ENCODE results near the gene PLA2G2C.

The PLA2G2C gene

GRCh38 chr1:20172033-20172590, 14.2 kb downstream of the PLA2G2C start:
- Mint-ChIP-seq H3K36me3 (ENCODE audit: low read depth) (no peaks in the 10 kb centered on the region), H3K4me3 (no peak overlapping the region), H3K4me1 (peaks cover 53% of the 10 kb centered on the region), H3K27ac (no peak overlapping the region), H3K27me3 (ENCODE audit: low read depth, poor library complexity) (peaks cover 7% of the 10 kb centered on the region), H3K9me3 (no peaks in the 10 kb centered on the region)
- TF ChIP-seq CTCF (IDR thresholded peaks at IDR 0.05): no peak
- no peak for DNase-seq

GRCh38 chr1:20169932-20170331, 16.4 kb downstream of the PLA2G2C start:
- H3K4me1 Mint-ChIP-seq: peaks cover 45% of the 10 kb centered on the region
- H3K36me3 Mint-ChIP-seq (ENCODE audit: low read depth): no peaks in the 10 kb centered on the region
- peaks cover 11% of the 10 kb centered on the region for H3K9me3 Mint-ChIP-seq
- no peak overlapping the region for H3K27ac Mint-ChIP-seq
- no peak overlapping the region for H3K4me3 Mint-ChIP-seq
- DNase-seq: no peak
- H3K27me3 Mint-ChIP-seq (ENCODE audit: low read depth, poor library complexity): peaks cover 10% of the 10 kb centered on the region
- no peak for TF ChIP-seq CTCF (IDR thresholded peaks at IDR 0.05)

- H3K27ac Mint-ChIP-seq: peak overlapping the region; percentile 57
- H3K9me3 Mint-ChIP-seq: peaks cover 21% of the 10 kb centered on the region
- peaks cover 40% of the 10 kb centered on the region for H3K4me1 Mint-ChIP-seq
- peak; percentile 25 for DNase-seq
- H3K27me3 Mint-ChIP-seq (ENCODE audit: low read depth, poor library complexity): peaks cover 10% of the 10 kb centered on the region
- TF ChIP-seq CTCF (IDR thresholded peaks at IDR 0.05): no peak
- no peaks in the 10 kb centered on the region for H3K36me3 Mint-ChIP-seq (ENCODE audit: low read depth)
- peak overlapping the region; percentile 7 for H3K4me3 Mint-ChIP-seq
Measured at GRCh38 chr1:20168564-20169491, 17.5 kb downstream of the PLA2G2C start.

GRCh38 chr1:20167126-20167525, 19.2 kb downstream of the PLA2G2C start:
- no peak overlapping the region for H3K27ac Mint-ChIP-seq
- H3K27me3 Mint-ChIP-seq (ENCODE audit: low read depth, poor library complexity): peaks cover 14% of the 10 kb centered on the region
- DNase-seq: no peak
- no peak for TF ChIP-seq CTCF (IDR thresholded peaks at IDR 0.05)
- H3K4me1 Mint-ChIP-seq: peaks cover 40% of the 10 kb centered on the region
- no peaks in the 10 kb centered on the region for H3K36me3 Mint-ChIP-seq (ENCODE audit: low read depth)
- peaks cover 37% of the 10 kb centered on the region for H3K9me3 Mint-ChIP-seq
- no peak overlapping the region for H3K4me3 Mint-ChIP-seq

GRCh38 chr1:20166051-20166450, 20.3 kb downstream of the PLA2G2C start:
- peaks cover 40% of the 10 kb centered on the region for H3K4me1 Mint-ChIP-seq
- TF ChIP-seq CTCF (IDR thresholded peaks at IDR 0.05): no peak
- H3K27ac Mint-ChIP-seq: peak overlapping the region; percentile 0
- DNase-seq: no peak
- no peaks in the 10 kb centered on the region for H3K36me3 Mint-ChIP-seq (ENCODE audit: low read depth)
- H3K4me3 Mint-ChIP-seq: no peak overlapping the region
- peaks cover 21% of the 10 kb centered on the region for H3K27me3 Mint-ChIP-seq (ENCODE audit: low read depth, poor library complexity)
- peaks cover 48% of the 10 kb centered on the region for H3K9me3 Mint-ChIP-seq
